GF-D8 (cell line): ENCODE measurements around the gene PAQR4.

ENCODE experiments used
- DNase-seq: peaks from one replicate; lab custom pipeline; 2025; lab: John Stamatoyannopoulos, UW

The PAQR4 gene

DNA sequence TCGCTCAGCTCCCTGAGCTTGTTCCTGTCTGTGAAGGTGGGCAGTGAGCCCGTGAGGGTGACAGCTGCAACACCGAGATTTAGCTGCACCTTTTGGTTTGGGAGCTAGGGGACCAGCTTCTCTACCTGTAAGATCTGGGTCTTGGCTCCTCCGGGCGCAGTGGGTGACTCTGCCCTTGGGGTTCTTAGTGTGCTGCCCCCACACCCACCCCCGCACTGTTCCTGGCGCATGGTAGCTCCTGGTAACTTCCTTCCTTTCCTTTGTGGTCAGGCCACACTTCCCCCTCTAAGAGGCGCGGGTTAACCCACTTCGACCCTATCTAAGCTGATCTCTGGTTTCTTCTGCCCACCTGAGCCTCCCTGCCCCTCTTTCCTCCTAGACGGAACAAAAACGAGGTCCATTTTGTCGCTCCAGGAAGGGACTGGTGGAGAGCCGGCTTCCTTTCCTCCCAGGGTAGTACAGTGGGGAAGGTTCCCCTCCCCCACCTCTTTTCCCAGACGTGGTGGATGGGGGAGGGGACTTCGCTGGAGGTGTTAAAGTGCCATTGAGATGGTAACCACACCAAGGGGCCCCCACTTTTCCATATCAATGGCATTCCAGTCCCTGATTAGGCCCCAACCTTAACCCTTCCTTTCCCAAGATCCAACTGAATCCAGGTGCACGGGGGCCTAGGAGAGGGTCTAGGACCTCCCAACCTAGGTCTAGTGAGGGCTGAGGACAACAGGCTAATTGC lies 39.0 kb downstream of the PAQR4 start:
- DNase-seq: peak; percentile 90

- DNase-seq: no peak
Observed at GRCh38 chr16:3008690-3009037, 39.5 kb downstream of the PAQR4 start.

DNA sequence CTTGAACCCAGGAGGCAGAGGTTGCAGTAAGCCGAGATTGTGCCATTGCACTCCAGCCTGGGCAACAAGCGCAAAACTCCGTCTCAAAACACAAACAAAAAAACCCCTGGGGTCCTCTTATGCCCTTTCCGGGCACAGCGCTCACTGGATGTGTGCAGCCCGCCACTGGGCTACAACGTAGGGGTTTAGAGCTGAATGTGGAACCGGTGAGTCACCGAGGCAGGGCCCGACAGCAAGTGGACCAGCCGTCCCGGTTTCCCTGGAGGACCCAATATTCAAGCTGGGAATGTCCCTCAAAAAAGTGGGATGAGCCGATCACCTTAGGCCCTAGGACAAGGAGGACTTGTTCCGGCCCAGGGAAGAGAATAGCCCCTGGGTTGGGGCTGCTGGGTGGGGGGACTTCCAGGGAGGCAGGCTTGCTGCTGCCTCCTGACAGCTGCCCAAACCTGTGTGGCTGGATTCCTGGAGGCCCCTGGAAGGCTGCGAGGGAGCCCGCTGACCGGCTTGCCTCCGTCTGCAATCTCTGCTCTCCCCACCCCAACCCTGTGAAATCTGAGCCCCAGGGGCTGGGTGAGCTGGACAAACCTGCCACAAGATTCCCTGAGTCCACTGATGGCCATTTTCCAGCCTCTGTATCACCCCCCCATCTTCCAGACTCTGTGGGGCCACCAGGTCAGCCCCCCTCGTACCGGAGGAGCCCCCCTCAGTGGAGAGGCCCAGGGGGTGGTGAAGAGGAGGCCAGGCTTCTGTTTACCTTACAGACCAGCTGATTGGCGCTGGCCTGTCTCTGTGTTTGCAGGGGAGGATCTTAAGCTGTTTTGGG lies 40.6 kb downstream of the PAQR4 start:
- DNase-seq: no peak

DNA sequence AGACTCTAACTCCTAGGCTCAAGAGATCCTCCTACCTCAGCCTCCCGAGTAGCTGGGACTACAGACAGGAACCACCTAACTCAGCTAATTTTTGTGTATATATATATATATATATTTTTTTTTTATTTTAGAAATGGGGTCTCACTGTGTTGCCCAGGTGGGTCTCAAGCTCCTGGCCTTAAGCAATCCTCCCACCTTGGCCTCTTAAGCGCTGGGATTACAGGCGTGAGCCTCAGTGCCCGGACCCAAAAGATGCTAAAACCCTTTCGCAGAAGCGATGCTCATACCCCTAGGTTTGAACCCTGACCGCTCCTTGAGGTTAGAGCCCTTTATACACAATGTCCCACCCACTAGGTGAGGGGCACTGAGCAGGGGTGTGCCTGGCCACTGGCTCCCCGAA lies 41.4 kb downstream of the PAQR4 start:
- no peak for DNase-seq

DNA sequence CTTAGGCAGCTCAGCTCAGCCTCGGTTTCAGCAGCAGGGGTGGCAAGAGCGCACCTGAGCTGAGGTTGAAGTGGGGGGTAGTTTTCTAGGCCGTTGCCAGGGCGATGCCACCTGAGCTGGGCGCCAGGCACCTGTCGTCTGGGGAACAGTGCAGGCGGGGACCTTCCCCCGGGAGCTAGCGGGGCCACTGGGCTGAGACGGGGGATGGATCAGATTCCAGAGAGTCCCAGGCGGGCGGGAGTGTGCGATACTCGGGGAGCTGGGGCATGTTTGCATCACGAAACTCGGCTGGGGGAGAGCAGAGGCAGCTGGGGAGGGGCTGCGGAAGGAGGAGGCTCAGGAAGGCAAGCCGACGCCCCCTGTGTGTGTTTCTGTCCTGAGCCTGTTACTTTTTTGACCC lies 43.1 kb downstream of the PAQR4 start:
- no peak for DNase-seq

DNA sequence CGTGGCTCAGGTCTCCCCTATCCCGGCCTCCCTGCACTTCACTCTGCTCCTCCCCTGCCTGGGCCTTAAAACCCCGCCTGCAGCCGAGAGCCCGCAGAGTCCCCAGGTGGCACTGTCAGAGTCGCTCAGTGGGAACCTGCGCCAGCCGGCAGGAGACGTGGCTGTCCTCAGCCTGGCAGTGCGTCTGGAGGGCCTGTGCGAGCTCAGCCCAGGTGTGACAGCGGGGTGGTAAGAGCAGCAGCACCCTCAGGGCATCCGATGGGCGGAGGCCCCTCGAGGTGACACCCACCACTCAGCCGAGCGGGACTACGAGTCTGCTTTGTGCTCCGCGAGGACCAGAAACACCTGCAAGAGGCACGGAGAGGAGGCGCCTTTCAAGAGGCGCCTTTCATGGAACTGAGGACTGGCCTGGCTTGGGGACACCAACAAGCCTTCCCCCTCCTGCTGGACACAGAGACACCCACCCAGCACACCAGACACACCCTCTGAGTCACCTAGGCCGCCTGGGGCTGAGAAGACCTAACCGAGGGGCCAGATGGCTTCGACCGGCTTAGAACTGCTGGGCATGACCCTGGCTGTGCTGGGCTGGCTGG lies 43.8 kb downstream of the PAQR4 start, which contains the start of gene CLDN9:
Gene CLDN9 (plus strand): TSS at position 96 of the 593 bp plus-strand sequence. CDS start 440 bp downstream, at position 536.
- DNase-seq: no peak

DNA sequence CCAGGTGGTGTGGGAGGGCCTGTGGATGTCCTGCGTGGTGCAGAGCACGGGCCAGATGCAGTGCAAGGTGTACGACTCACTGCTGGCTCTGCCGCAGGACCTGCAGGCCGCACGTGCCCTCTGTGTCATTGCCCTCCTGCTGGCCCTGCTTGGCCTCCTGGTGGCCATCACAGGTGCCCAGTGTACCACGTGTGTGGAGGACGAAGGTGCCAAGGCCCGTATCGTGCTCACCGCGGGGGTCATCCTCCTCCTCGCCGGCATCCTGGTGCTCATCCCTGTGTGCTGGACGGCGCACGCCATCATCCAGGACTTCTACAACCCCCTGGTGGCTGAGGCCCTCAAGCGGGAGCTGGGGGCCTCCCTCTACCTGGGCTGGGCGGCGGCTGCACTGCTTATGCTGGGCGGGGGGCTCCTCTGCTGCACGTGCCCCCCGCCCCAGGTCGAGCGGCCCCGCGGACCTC lies 44.4 kb downstream of the PAQR4 start:
- DNase-seq: no peak

GRCh38 chr16:3013998-3014690 lies 45.0 kb downstream of the PAQR4 start:
- DNase-seq: no peak

DNA sequence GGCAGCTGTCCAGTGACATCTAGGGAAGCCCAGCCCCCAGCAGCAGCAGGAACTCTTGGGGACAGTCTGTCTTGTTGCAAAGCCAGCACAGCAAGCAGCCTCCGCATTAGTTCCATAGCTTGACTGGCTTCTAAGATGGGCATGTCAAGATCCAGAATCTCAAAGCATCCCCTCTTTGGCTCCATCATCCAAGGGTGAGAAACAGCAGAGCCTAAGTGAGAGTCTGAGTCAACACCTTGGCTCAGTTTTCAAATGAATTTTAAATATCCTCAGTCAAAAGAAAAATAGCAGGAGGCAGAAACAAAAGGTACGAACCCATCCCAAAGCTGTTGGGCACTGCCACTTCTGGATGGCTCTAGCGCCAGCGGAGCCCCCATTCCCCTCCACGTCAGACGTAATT lies 45.8 kb downstream of the PAQR4 start:
- no peak for DNase-seq

DNA sequence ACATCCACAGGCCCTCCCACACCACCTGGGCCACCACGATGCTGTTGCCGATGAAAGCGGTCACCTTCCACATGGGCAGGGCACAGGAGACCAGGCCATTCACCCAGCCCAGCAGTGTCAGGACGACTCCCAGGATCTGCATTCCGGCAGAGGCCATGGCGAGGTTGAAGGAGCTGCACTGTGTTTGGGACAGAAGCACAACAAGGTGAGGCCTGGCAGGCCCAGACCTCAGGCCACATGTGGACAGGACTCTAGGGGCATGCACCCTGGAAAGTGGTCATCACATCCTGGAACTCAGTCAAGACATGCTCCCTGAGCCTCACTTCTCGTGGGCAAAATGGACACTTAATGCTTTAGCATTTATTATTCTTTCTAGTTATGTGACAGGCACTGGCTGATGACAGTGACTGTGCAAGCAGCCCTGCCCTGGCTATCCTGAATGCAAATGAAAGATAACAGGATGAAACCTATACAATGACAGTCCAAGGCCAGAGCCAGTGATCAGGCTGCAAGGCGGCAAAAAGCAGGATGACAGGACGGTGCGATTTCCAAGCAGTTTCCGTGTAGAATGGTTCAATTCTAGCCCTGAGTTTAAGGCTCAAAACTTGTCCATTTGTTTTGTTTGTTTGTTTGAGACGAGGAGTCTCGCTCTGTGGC lies 46.8 kb downstream of the PAQR4 start:
- DNase-seq: no peak

- no peak for DNase-seq
Observed at GRCh38 chr16:3017344-3017743, 48.2 kb downstream of the PAQR4 start.

GRCh38 chr16:3017794-3018506 lies 48.8 kb downstream of the PAQR4 start, which contains the start of gene CLDN6:
Gene CLDN6 (minus strand): TSS chr16:3018183. CDS start chr16:3016021, 2,162 bp downstream.
- no peak for DNase-seq

- no peak for DNase-seq
Observed at GRCh38 chr16:3019594-3020246, 50.6 kb downstream of the PAQR4 start.

- DNase-seq: peak; percentile 33
Observed at GRCh38 chr16:3020247-3020603, 51.1 kb downstream of the PAQR4 start, which contains the start of gene TNFRSF12A. Gene TNFRSF12A (plus strand): TSS chr16:3020368. CDS start chr16:3020398, 30 bp downstream.

DNA sequence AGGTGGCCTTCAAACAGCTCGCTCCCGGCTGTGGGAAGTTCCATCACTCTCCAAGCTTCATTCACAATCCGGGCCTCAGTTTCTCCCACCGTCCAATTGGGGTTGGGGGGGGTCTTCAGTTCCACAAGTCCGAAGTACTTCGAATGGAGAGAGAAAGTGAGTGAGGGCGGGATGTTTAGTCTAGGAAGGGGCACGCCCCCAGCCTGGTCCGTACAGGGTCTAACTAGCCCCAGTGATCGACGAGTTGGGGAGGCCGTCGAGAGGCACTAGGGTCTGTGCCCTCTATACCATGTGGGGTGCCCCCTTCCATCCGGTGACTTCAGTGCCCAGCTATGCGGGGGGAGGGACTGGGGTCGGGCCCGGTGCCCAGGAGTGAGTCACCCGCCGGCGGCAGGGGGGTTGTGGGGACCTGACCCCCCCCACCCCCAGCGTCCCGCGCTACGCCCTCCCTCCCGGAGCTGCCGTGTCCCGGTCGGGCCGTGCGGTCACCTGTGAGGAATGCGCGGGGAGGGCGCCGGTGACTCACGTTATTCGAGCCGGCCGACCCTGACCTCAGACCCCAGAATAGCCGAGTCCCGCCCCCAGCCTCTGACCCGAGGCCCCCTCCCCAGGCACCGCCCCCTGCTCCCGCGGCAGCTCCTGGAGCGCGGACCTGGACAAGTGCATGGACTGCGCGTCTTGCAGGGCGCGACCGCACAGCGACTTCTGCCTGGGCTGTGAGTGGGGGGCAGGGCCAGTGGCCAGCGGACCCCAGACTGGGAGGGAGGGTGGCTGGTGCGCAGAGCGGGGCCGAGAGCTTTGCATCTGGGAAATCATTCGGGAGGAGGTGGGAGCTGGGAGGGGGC lies 51.7 kb downstream of the PAQR4 start:
- DNase-seq: no peak

- no peak for DNase-seq
Observed at GRCh38 chr16:3021449-3022207, 52.5 kb downstream of the PAQR4 start.

- no peak for DNase-seq
Observed at GRCh38 chr16:3022208-3022683, 53.1 kb downstream of the PAQR4 start.

DNA sequence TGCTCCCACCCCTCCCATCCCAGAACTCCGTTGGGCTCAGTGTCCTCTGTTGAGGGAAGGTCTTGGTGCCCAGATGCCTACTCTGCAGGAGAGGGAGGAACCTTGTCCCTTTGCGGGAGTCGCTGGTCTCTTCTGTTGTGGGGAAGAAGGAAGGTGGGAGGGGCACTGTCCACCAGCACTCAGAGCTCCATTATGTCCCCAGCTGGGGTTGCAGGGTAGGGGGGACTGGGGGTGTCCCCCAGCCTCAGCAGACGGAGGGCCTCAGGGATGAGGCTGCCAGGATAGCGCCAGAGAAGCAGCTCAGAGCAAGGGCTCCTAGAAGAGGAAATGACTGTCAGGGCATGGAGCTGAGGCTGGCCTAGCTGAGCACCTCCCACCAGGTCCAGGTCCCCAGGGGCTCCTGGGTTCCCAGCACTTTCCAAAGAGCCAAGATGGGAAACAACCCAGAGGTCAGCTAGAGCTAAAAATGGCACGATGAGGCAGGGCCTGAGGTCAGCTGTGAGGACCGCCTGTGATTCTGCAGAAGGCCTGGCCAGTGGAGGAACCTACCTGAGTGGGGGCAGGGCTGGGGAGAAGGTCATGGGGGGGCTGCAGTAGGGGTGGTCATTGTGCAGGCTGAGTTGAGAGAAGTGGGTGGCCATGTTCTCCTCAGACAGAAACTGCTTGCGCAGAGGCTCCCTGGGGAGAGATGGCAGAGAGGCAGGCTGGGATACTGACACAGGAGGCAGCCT lies 53.7 kb downstream of the PAQR4 start:
- DNase-seq: no peak
